B cell (primary cell): ENCODE measurements around the gene TBX4. TPM values are rescaled to one million over a fixed set of nuclear protein-coding genes. Genes with fewer than 3 reads are reported as not detected.

Experiments used
- ATAC-seq: fragments of 200-7000 bp; cut with Tn5 transposase; one replicate; pipeline ENCODE4 v1.10.0; 2021; ENCODE audit warnings: low read depth, mild to moderate bottlenecking, moderate number of reproducible peaks, moderate library complexity
- CTCF ChIA-PET: fragments of 350-600 bp; sonication (Branson Sonifier 250); formaldehyde crosslinking; loops from one replicate; lab custom pipeline; 2021; ENCODE audit warnings: antibody characterized with exemption, inconsistent platforms; lab: Charles Lee
- POLR2A ChIA-PET: fragments of 350-600 bp; sonication (Branson Sonifier 250); formaldehyde crosslinking; loops from one replicate; lab custom pipeline; 2021; ENCODE audit warnings: antibody characterized with exemption; lab: Charles Lee
- DNase-seq: peaks from one replicate; pipeline ENCODE4 v3.0.0; 2013
- H2AFZ ChIP-seq: 2 replicates; pipeline ENCODE4 v1.6.1; 2012; ENCODE audit warnings: mild to moderate bottlenecking, low read depth, low read length; ENCODE audit not compliant: insufficient read depth, poor library complexity, severe bottlenecking
- H3K27ac ChIP-seq, 2 donors: 1 replicate in 1 of 2; 2 replicates in 1 of 2; pipeline ENCODE4 v1.5.1; 2012 to 2013; ENCODE audit warnings: low read length in 2 of 2, mild to moderate bottlenecking in 2 of 2, moderate library complexity in 1 of 2
- H3K27me3 ChIP-seq, 4 experiments: fragments of 200-600 bp in 1 of 4; sonication (generic) in 1 of 4; replicated peaks in 1 of 4; 1 replicate in 2 of 4; 2 replicates in 2 of 4; pipeline versions ENCODE4 v1.6.1 to v1.7.0; 2013 to 2016; ENCODE audit warnings: low read length in 3 of 4, mild to moderate bottlenecking in 2 of 4, mixed read lengths in 1 of 4, moderate library complexity in 1 of 4; ENCODE audit not compliant: insufficient read depth in 4 of 4, control insufficient read depth in 3 of 4; ENCODE audit errors: control extremely low read depth in 1 of 4
- H3K36me3 ChIP-seq, 2 experiments: replicated peaks in 1 of 2; 1 replicate in 1 of 2; 2 replicates in 1 of 2; pipeline versions ENCODE4 v1.6.1 to v1.7.1; 2013; ENCODE audit warnings: low read length in 1 of 2; ENCODE audit not compliant: insufficient read depth in 2 of 2, control insufficient read depth in 1 of 2; ENCODE audit errors: control extremely low read depth in 1 of 2, extremely low read depth in 1 of 2
- H3K4me1 ChIP-seq, 2 donors: fragments of 200-600 bp in 1 of 2; sonication (generic) in 1 of 2; 1 replicate in 1 of 2; 2 replicates in 1 of 2; pipeline versions ENCODE4 v1.5.1 to v1.6.1; 2013 to 2017; ENCODE audit warnings: low read length in 2 of 2; ENCODE audit not compliant: control insufficient read depth in 2 of 2, insufficient read depth in 2 of 2
- H3K4me2 ChIP-seq: replicated peaks from 2 replicates; pipeline ENCODE3; 2012; ENCODE audit warnings: mild to moderate bottlenecking, low read depth, low read length; ENCODE audit not compliant: poor library complexity, severe bottlenecking
- H3K4me3 ChIP-seq, 5 experiments: fragments of 200-600 bp in 1 of 5; sonication (generic) in 1 of 5; 1 replicate in 3 of 5; 2 replicates in 2 of 5; pipeline versions ENCODE4 v1.5.1 to v1.7.0; 2011 to 2016; ENCODE audit warnings: low read length in 4 of 5, mild to moderate bottlenecking in 4 of 5, low read depth in 2 of 5, control low read depth in 1 of 5, moderate library complexity in 1 of 5; ENCODE audit not compliant: insufficient read depth in 1 of 5; ENCODE audit errors: control extremely low read depth in 1 of 5, extremely low read depth in 1 of 5
- H3K79me2 ChIP-seq: fragments of 200-600 bp; sonication (generic); one replicate; pipeline ENCODE4 v1.6.0; 2016; ENCODE audit warnings: low read length; ENCODE audit not compliant: control insufficient read depth, insufficient read depth
- H3K9ac ChIP-seq: fragments of 200-600 bp; sonication (generic); 2 replicates; pipeline ENCODE4 v1.6.1; 2017; ENCODE audit warnings: mild to moderate bottlenecking, low read length, moderate library complexity
- H3K9me3 ChIP-seq, 3 donors: one replicate each; pipeline versions ENCODE4 v1.6.1 to v1.7.1; 2013; ENCODE audit warnings: low read length in 2 of 3; ENCODE audit not compliant: control insufficient read depth in 2 of 3, insufficient read depth in 1 of 3; ENCODE audit errors: control extremely low read depth in 1 of 3
- H4K20me1 ChIP-seq: 2 replicates; pipeline ENCODE4 v1.6.0; 2012; ENCODE audit warnings: mild to moderate bottlenecking, low read length; ENCODE audit not compliant: insufficient read depth, control insufficient read depth, poor library complexity, severe bottlenecking
- H3K27ac Mint-ChIP-seq: one replicate; pipeline ENCODE4 v1.8.0; 2021; ENCODE audit warnings: mixed read lengths
- H3K27me3 Mint-ChIP-seq: one replicate; pipeline ENCODE4 v1.8.0; 2021; ENCODE audit warnings: mixed read lengths
- H3K4me1 Mint-ChIP-seq: one replicate; pipeline ENCODE4 v1.8.0; 2021; ENCODE audit warnings: mixed read lengths
- H3K4me3 Mint-ChIP-seq: one replicate; pipeline ENCODE4 v1.8.0; 2021; ENCODE audit warnings: mixed read lengths
- H3K9me3 Mint-ChIP-seq: one replicate; pipeline ENCODE4 v1.8.0; 2022; ENCODE audit warnings: mixed read lengths; ENCODE audit not compliant: insufficient read depth
- CTCF ChIP-seq: fragments of 200-600 bp; IDR thresholded peaks from one replicate; pipeline ENCODE4 v1.8.0; 2022; ENCODE audit warnings: antibody characterized with exemption, mild to moderate bottlenecking
- EZH2 ChIP-seq: IDR thresholded peaks from 2 replicates; pipeline ENCODE4 v1.6.1; 2012; ENCODE audit warnings: borderline replicate concordance, low read depth, mild to moderate bottlenecking, moderate library complexity, low read length; ENCODE audit not compliant: insufficient read depth, poor library complexity, severe bottlenecking
- WGBS: methylation state at CpG from one replicate; pipeline ENCODE4 v1.1.5; 2013; ENCODE audit warnings: missing lambda C conversion rate; ENCODE audit not compliant: insufficient coverage; 5-methylcytosine and 5-hydroxymethylcytosine counted together
- intact Hi-C: fragments of 100-400 bp; cut with micrococcal nuclease; formaldehyde crosslinking; loops from one replicate; pipeline ENCODE4 v1.10.0; 2022
- polyA plus RNA-seq: library from polyadenylated mRNA; depleted of rRNA; stranded (reverse); fragments of >200 nt; gene quantifications from 2 replicates; pipeline ENCODE4 v1.2.3, GENCODE V29; 2012
- total RNA-seq, 2 donors: library from RNA; stranded (reverse); fragments of 120-200 nt in 1 of 2; gene quantifications; 1 replicate in 1 of 2; 2 replicates in 1 of 2; pipeline versions ENCODE4 v1.2.3 to v1.2.4, GENCODE V29; 2013 to 2022

Gene TBX4
- total and polyA plus RNA-seq, 2 donors (not counting 1 experiment from before 2014, with no cell fraction given): not detected

GRCh38 chr17:61403801-61404662 lies 48.2 kb upstream of the TBX4 start:
- Histone ChIP-seq H3K9ac (peak overlapping the region; percentile 50), H3K4me3 (peak overlapping the region in 4 of 5 experiments; percentile 1 to 56 (median 18)), H2AFZ (peak overlapping the region; percentile 46), H3K79me2 (no peaks in the 10 kb centered on the region), H3K4me2 (peak overlapping the region; percentile 82), H4K20me1 (peaks cover 16% of the 10 kb centered on the region), H3K27me3 (peaks cover 0 to 92% (median 75%) of the 10 kb centered on the region in 4 experiments), H3K36me3 (no peaks in the 10 kb centered on the region), H3K27ac (no peak overlapping the region), H3K9me3 (peaks cover 0 to 66% (median 2%) of the 10 kb centered on the region in 3 donors), H3K4me1 (peaks cover 70 to 81% of the 10 kb centered on the region in 2 donors)
- WGBS: 12% methylated on average over 66 of the region's 66 CpGs
- peak overlapping the region; percentile 41 for H3K27ac Mint-ChIP-seq
- no peak for ATAC-seq
- peaks cover 64% of the 10 kb centered on the region for H3K27me3 Mint-ChIP-seq
- H3K9me3 Mint-ChIP-seq: no peaks in the 10 kb centered on the region
- CTCF ChIA-PET: interaction anchor here (1.4 kb wide), 1 partner anchor 12 kb away, joined by 3 read pairs; no protein-coding TSS in a partner anchor
- POLR2A ChIA-PET: no interaction called here
- TF ChIP-seq EZH2 (peak; percentile 75), CTCF (no peak)
- H3K4me1 Mint-ChIP-seq: peaks cover 52% of the 10 kb centered on the region
- intact Hi-C loops: loop anchor here (2.0 kb wide), 1 partner anchor 49 kb away; the partner anchor contains the start of gene TBX4
- DNase-seq: peak; percentile 64
- peak overlapping the region; percentile 85 for H3K4me3 Mint-ChIP-seq

GRCh38 chr17:61404663-61404912 lies 47.6 kb upstream of the TBX4 start:
- intact Hi-C loops: no loop called here
- H3K27ac ChIP-seq: no peak overlapping the region
- ChIA-PET POLR2A (no interaction called here), CTCF (interaction anchor here (1.4 kb wide), 1 partner anchor 11 kb away, joined by 3 read pairs; no protein-coding TSS in a partner anchor)
- no peaks in the 10 kb centered on the region for H3K79me2 ChIP-seq
- ATAC-seq (no peak), DNase-seq (peak; percentile 59)
- H3K27ac Mint-ChIP-seq: no peak overlapping the region
- no peaks in the 10 kb centered on the region for H3K36me3 ChIP-seq
- peak overlapping the region; percentile 85 for H3K4me3 Mint-ChIP-seq
- peak overlapping the region; percentile 50 for H3K9ac ChIP-seq
- H3K4me1 ChIP-seq: peaks cover 68 to 78% of the 10 kb centered on the region in 2 donors
- H3K9me3 ChIP-seq: peaks cover 0 to 66% (median 2%) of the 10 kb centered on the region in 3 donors
- WGBS: 5% methylated on average over 21 of the region's 27 CpGs
- H4K20me1 ChIP-seq: peaks cover 16% of the 10 kb centered on the region
- peak overlapping the region; percentile 82 for H3K4me2 ChIP-seq
- H3K4me1 Mint-ChIP-seq: peaks cover 54% of the 10 kb centered on the region
- H3K9me3 Mint-ChIP-seq: no peaks in the 10 kb centered on the region
- peak overlapping the region; percentile 46 for H2AFZ ChIP-seq
- peak overlapping the region in 4 of 5 experiments; percentile 1 to 38 (median 18) for H3K4me3 ChIP-seq
- TF ChIP-seq EZH2 (no peak), CTCF (no peak)
- H3K27me3 ChIP-seq: peaks cover 0 to 90% (median 75%) of the 10 kb centered on the region in 4 experiments
- peaks cover 67% of the 10 kb centered on the region for H3K27me3 Mint-ChIP-seq
